ENCODE data around the gene TAS1R3.

TAS1R3 gene

DNA sequence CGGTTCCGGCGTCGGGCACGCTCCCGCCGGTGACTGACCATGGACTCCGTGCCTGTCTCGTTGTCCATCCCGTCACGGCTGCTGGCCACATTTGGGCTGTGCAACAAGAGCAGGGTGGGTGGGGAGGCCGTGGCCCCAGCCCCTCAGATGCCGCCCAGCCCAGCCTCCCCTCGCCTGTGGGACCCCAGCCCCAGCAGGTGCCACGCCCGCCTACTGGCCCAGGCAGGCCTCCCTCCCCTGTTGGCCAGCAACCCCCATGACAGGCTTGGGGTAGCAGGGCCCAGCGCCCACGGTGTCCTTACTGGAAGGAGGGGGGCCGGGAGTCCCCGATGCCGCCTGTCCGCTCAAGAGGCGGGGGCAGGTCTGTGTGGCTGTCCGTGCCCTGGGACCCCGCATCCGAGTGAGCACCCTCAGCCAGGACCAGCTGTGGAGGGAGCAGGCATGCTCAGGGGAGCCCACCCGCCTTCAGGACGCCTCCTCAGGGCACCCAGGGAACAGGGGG, 11.0 kb downstream of the TAS1R3 start:
- TF ChIP-seq CTCF (conservative IDR thresholded peaks at IDR 0.05; ENCODE audit: low read depth): no peak
- CTCF ChIA-PET: no interaction called here
- no peak for DNase-seq (ENCODE audit: low spot score)
- POLR2A ChIA-PET (ENCODE audit: low non-redundant PET): no interaction called here
- H3K27ac ChIP-seq: peak overlapping the region; percentile 98

DNA sequence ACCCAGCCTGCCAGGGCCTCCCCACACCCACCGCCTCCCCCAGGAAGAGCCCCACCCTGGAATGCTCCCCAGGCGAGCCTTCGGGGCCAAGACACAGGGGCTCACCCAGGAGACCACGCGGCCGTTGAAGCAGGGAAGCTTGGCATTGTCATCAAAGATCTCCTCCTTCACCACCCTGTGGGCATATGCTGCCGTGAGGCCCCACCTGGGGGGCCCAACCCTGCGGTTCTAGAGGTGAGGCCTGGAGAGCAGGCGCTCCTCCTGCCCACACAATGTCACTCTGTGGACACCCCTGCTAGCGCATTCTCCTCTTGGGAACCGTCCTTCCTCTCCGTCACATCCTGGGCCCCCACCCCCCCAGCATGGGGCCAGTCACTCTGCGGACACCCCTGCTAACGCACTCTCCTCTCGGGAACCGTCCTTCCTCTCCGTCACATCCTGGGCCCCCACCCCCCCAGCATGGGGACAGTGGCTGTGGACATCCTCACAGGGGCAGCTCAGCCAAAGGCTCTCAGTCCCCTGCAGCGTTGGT, 11.6 kb downstream of the TAS1R3 start:
- ChIA-PET POLR2A (ENCODE audit: low non-redundant PET) (no interaction called here), CTCF (interaction anchor here (0.6 kb wide), 1 partner anchor 16 kb away, joined by 4 read pairs; no protein-coding TSS in a partner anchor)
- DNase-seq (ENCODE audit: low spot score): no peak
- peak overlapping the region; percentile 98 for H3K27ac ChIP-seq
- no peak for TF ChIP-seq CTCF (conservative IDR thresholded peaks at IDR 0.05; ENCODE audit: low read depth)

- no peak for DNase-seq (ENCODE audit: low spot score)
- peak overlapping the region; percentile 98 for H3K27ac ChIP-seq
- POLR2A ChIA-PET (ENCODE audit: low non-redundant PET): interaction anchor here (0.9 kb wide), 1 partner anchor 34 kb away, joined by 6 read pairs; no protein-coding TSS in a partner anchor
- CTCF ChIA-PET: interaction anchor here (0.7 to 1.1 kb wide), 2 partner anchors 29 to 45 kb away, joined by 4 to 6 read pairs; no protein-coding TSS in a partner anchor
- TF ChIP-seq CTCF (conservative IDR thresholded peaks at IDR 0.05; ENCODE audit: low read depth): no peak
These were observed 12.8 kb downstream of the TAS1R3 start for GRCh38 chr1:1343811-1344421.

DNA sequence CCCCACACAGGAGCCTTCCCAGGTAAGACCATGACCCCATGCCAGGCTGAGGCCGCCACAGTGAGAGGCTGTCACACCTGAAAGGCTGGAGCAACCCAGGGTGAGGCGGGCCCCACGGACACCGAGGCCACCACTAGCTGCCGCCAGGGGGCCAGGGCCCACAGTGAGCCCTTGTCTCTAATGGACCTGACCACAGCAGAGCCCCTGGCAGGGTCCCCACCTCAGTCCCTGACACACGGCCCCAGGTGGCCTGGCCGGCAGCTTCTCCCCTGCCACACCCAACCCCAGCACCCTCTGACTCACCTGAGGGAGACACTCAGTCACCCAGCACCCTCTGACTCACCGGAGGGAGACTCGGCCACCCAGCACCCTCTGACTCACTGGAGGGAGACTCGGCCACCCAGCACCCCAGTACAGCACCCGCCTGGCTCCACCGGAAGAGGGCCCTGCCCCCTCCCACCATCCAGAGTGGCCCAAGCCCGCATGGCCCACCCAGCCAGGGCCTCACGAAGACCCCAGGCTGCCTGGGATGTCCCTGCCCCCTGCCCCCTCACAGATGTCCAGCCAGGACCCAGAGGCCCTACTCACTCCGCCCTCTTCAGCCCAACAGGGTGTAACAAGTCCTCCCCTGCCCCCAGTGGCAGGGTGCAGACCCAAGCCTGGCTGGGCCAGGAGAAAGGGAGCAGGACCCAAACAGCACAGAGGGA, 13.7 kb downstream of the TAS1R3 start:
- peak; percentile 93 for DNase-seq (ENCODE audit: low spot score)
- ChIA-PET POLR2A (ENCODE audit: low non-redundant PET) (interaction anchor here (0.9 kb wide), 1 partner anchor 35 kb away, joined by 6 read pairs; no protein-coding TSS in a partner anchor), CTCF (interaction anchor here (0.5 to 1.5 kb wide), 6 partner anchors 11 to 1103 kb away, joined by 3 to 6 read pairs (median 5); no protein-coding TSS in a partner anchor)
- TF ChIP-seq CTCF (conservative IDR thresholded peaks at IDR 0.05; ENCODE audit: low read depth): peak; percentile 71
- peak overlapping the region; percentile 98 for H3K27ac ChIP-seq

- no peak for TF ChIP-seq CTCF (conservative IDR thresholded peaks at IDR 0.05; ENCODE audit: low read depth)
- peak overlapping the region; percentile 98 for H3K27ac ChIP-seq
- POLR2A ChIA-PET (ENCODE audit: low non-redundant PET): no interaction called here
- CTCF ChIA-PET: interaction anchor here (0.5 to 1.5 kb wide), 3 partner anchors 12 to 97 kb away, joined by 3 to 6 read pairs (median 5); no protein-coding TSS in a partner anchor
- DNase-seq (ENCODE audit: low spot score): no peak
These were observed 14.3 kb downstream of the TAS1R3 start for GRCh38 chr1:1345384-1345783.

DNA sequence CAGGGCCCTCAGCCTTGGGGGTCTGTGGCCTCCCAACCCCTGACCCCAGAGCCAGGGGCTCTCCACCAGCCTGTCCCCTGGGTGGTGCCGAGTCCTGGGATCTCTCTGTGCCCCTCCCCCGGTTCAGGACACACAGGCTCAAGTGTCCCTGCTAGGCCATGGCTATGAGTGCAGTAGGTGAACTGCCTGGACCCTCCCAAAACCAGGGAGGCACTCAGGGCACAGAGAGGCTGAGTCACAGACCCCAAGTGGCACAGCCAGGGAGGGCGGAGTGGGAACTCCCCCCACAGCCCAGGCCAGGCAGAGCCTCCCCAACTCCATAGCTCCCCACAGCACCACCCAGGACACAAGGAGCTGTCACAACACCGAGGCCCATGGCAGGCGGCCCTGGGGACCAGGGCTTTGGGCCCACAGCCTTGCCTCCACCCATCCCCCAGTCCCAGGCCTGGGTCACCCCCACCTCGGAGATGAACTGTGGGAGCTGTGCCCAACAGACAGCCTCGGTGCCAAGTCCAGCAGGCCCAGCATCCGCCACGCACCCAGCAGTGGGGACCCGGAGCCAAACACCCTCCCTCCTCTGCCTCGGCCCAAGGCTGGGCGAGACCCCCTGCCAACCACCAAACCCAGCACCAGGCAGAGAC, 14.9 kb downstream of the TAS1R3 start:
- peak overlapping the region; percentile 98 for H3K27ac ChIP-seq
- POLR2A ChIA-PET (ENCODE audit: low non-redundant PET): interaction anchor here (0.6 kb wide), 1 partner anchor 29 kb away, joined by 3 read pairs; the partner anchor contains the start of gene AURKAIP1

More for the DNA sequence above, 14.9 kb downstream of the TAS1R3 start:
- no peak for TF ChIP-seq CTCF (conservative IDR thresholded peaks at IDR 0.05; ENCODE audit: low read depth)
- CTCF ChIA-PET: interaction anchor here (0.5 to 1.5 kb wide), 3 partner anchors 12 to 96 kb away, joined by 3 to 6 read pairs (median 5); no protein-coding TSS in a partner anchor
- DNase-seq (ENCODE audit: low spot score): no peak
